ENCODE results near the gene GNPDA1. TPM values are rescaled to one million over a fixed set of nuclear protein-coding genes. Genes with fewer than 3 reads are reported as not detected.

Gene GNPDA1
- polyA plus RNA-seq, 1 donor (not counting 4 experiments of a cell fraction or from before 2014, with no cell fraction given) = 18.0 TPM

- Histone ChIP-seq H3K36me3 (ENCODE audit: control insufficient read depth in 2 of 2, extremely low read depth in 1 of 2, insufficient read depth in 2 of 2, low read length in 2 of 2) (peaks cover 11 to 31% of the 10 kb centered on the region in 2 experiments), H3K9me3 (ENCODE audit: control insufficient read depth, low read depth, low read length) (no peaks in the 10 kb centered on the region), H3K79me2 (ENCODE audit: control insufficient read depth, insufficient read depth, low read length) (no peaks in the 10 kb centered on the region), H4K20me1 (ENCODE audit: control insufficient read depth, extremely low read depth, insufficient read depth, low read length) (no peaks in the 10 kb centered on the region), H2AFZ (ENCODE audit: control insufficient read depth, low read length) (no peak overlapping the region), H3K27me3 (ENCODE audit: control insufficient read depth, extremely low read depth, insufficient read depth, low read length) (no peaks in the 10 kb centered on the region), H3K9ac (ENCODE audit: control insufficient read depth, extremely low read depth, insufficient read depth, low read length) (no peak overlapping the region), H3K27ac (ENCODE audit: control insufficient read depth, insufficient read depth, low read length) (no peak overlapping the region), H3K4me2 (ENCODE audit: control insufficient read depth, extremely low read depth, insufficient read depth, low read depth, low read length) (no peak overlapping the region), H3K4me3 (ENCODE audit: control insufficient read depth in 2 of 3, extremely low read depth in 1 of 3, insufficient read depth in 2 of 3, low read depth in 1 of 3, low read length in 3 of 3) (no peak overlapping the region), H3K4me1 (ENCODE audit: control insufficient read depth, extremely low read depth, insufficient read depth, low read length) (peaks cover 14% of the 10 kb centered on the region), H3K9me1 (ENCODE audit: control insufficient read depth, extremely low read depth, insufficient read depth, low read length) (no peaks in the 10 kb centered on the region)
- TF ChIP-seq EZH2 (IDR thresholded peaks at IDR 0.05; ENCODE audit: low read length) = no peak
- no peak for TF ChIP-seq CTCF (optimal IDR thresholded peaks at IDR 0.05 in 1 of 3, IDR thresholded peaks at IDR 0.05 in 1 of 3, conservative IDR thresholded peaks at IDR 0.05 in 1 of 3; ENCODE audit: extremely low read depth in 1 of 3, insufficient read depth in 2 of 3, low read length in 3 of 3)
- FAIRE-seq (no peak), DNase-seq (ENCODE audit: low read depth, low spot score) (no peak)
- dilution Hi-C loops (cut with MboI; ENCODE audit: extremely low pct_ligation_motif_present, low sequenced_read_pairs) = no loop called here
These were observed 6.2 kb downstream of the GNPDA1 start for GRCh38 chr5:142006363-142007236.

- Histone ChIP-seq H3K27ac (ENCODE audit: control insufficient read depth, insufficient read depth, low read length) (no peak overlapping the region), H3K36me3 (ENCODE audit: control insufficient read depth in 2 of 2, extremely low read depth in 1 of 2, insufficient read depth in 2 of 2, low read length in 2 of 2) (peaks cover 9 to 35% of the 10 kb centered on the region in 2 experiments), H3K9me3 (ENCODE audit: control insufficient read depth, low read depth, low read length) (no peaks in the 10 kb centered on the region), H3K9ac (ENCODE audit: control insufficient read depth, extremely low read depth, insufficient read depth, low read length) (no peak overlapping the region), H3K4me2 (ENCODE audit: control insufficient read depth, extremely low read depth, insufficient read depth, low read depth, low read length) (no peak overlapping the region), H3K9me1 (ENCODE audit: control insufficient read depth, extremely low read depth, insufficient read depth, low read length) (no peaks in the 10 kb centered on the region), H3K79me2 (ENCODE audit: control insufficient read depth, insufficient read depth, low read length) (no peaks in the 10 kb centered on the region), H2AFZ (ENCODE audit: control insufficient read depth, low read length) (no peak overlapping the region), H3K27me3 (ENCODE audit: control insufficient read depth, extremely low read depth, insufficient read depth, low read length) (no peaks in the 10 kb centered on the region), H3K4me3 (ENCODE audit: control insufficient read depth in 2 of 3, extremely low read depth in 1 of 3, insufficient read depth in 2 of 3, low read depth in 1 of 3, low read length in 3 of 3) (no peak overlapping the region), H4K20me1 (ENCODE audit: control insufficient read depth, extremely low read depth, insufficient read depth, low read length) (no peaks in the 10 kb centered on the region), H3K4me1 (ENCODE audit: control insufficient read depth, extremely low read depth, insufficient read depth, low read length) (peaks cover 14% of the 10 kb centered on the region)
- TF ChIP-seq CTCF (optimal IDR thresholded peaks at IDR 0.05 in 1 of 3, IDR thresholded peaks at IDR 0.05 in 1 of 3, conservative IDR thresholded peaks at IDR 0.05 in 1 of 3; ENCODE audit: extremely low read depth in 1 of 3, insufficient read depth in 2 of 3, low read length in 3 of 3) (no peak), EZH2 (IDR thresholded peaks at IDR 0.05; ENCODE audit: low read length) (no peak)
- FAIRE-seq = no peak
- DNase-seq (ENCODE audit: low read depth, low spot score) = no peak
- dilution Hi-C loops (cut with MboI; ENCODE audit: extremely low pct_ligation_motif_present, low sequenced_read_pairs) = no loop called here
These were observed 9.5 kb downstream of the GNPDA1 start for GRCh38 chr5:142003266-142003800.
